Measurements from ENCODE around the gene XRCC4. TPM values are rescaled to one million over a fixed set of nuclear protein-coding genes. Genes with fewer than 3 reads are reported as not detected.

The XRCC4 gene
- total RNA-seq, 1 experiment from 2014 or later: 10.8 TPM

DNA sequence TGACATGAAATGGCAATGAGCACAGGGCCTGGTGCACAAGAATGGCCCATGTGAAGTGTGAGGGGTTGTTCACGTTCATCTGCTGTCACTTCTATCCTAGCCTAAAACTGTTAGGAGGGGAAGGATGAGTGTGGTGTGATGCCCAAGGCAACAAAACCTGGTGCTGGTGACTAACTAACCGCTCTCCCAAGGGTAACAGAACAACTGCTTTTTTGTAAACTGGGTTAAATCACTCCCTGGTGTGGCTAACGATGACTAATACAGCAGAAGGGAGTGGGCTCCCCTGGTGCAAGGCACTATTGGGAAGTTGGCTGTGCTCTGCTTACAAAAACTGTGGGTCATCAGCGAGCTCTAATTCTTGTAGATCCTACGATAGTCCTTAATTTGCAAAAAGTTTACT is 291.0 kb downstream of the XRCC4 start:
- Histone ChIP-seq H2AK5ac (ENCODE audit: insufficient read length, low read length) (no peak overlapping the region), H3K4me2 (ENCODE audit: insufficient read depth, insufficient read length, low read length) (no peak overlapping the region), H4K5ac (ENCODE audit: insufficient read length, low read depth, low read length) (no peak overlapping the region), H2BK15ac (ENCODE audit: low read depth, low read length) (no peak overlapping the region), H3K23ac (ENCODE audit: insufficient read length, low read depth, low read length) (no peak overlapping the region), H2BK5ac (ENCODE audit: insufficient read length, low read length) (no peak overlapping the region), H3K14ac (ENCODE audit: insufficient read depth, low read length) (no peak overlapping the region), H3K18ac (ENCODE audit: insufficient read length, low read depth, low read length) (no peak overlapping the region), H2AFZ (ENCODE audit: low read length) (no peak overlapping the region), H3K79me1 (ENCODE audit: insufficient read depth, low read depth, low read length, poor library complexity, severe bottlenecking) (no peaks in the 10 kb centered on the region), H3K9me3 (ENCODE audit: control insufficient read depth, low read depth, low read length) (no peaks in the 10 kb centered on the region), H4K20me1 (ENCODE audit: control insufficient read depth, insufficient read depth, insufficient read length) (no peaks in the 10 kb centered on the region), H3K23me2 (ENCODE audit: insufficient read length, low read depth, low read length, poor library complexity, severe bottlenecking) (no peaks in the 10 kb centered on the region), H3K4ac (ENCODE audit: low read depth, low read length) (no peak overlapping the region), H3K9ac (ENCODE audit: extremely low read depth, insufficient read length, low read length) (no peak overlapping the region), H2BK120ac (ENCODE audit: low read depth, low read length, poor library complexity, severe bottlenecking) (no peak overlapping the region), H3K56ac (ENCODE audit: insufficient read length, low read depth, low read length) (no peak overlapping the region), H4K91ac (ENCODE audit: insufficient read length, low read depth, low read length) (no peak overlapping the region), H3K27me3 (ENCODE audit: insufficient read depth, low read length) (no peaks in the 10 kb centered on the region), H2BK20ac (ENCODE audit: low read depth, low read length, poor library complexity, severe bottlenecking) (no peak overlapping the region), H4K8ac (replicated peaks; ENCODE audit: insufficient read length, low read depth, low read length) (no peak overlapping the region), H2BK12ac (ENCODE audit: insufficient read length, low read depth, low read length) (no peak overlapping the region), H3K27ac (ENCODE audit: insufficient read length, low read depth, low read length) (no peak overlapping the region), H3T11ph (ENCODE audit: low read length) (no peak overlapping the region), H3K4me1 (ENCODE audit: insufficient read depth, low read length) (no peaks in the 10 kb centered on the region), H3K79me2 (ENCODE audit: insufficient read depth, low read length) (no peaks in the 10 kb centered on the region)
- peaks cover 21 to 22% of the 10 kb centered on the region in 2 experiments for H3K4me1 Mint-ChIP-seq
- H3K9me3 Mint-ChIP-seq: peaks cover 2 to 6% of the 10 kb centered on the region in 2 experiments; a peak in 3 of 5 replicates
- H3K36me3 Mint-ChIP-seq (ENCODE audit: insufficient read depth in 1 of 3, low read depth in 3 of 3): peaks cover 0 to 8% (median 5%) of the 10 kb centered on the region in 3 experiments; a peak in 4 of 7 replicates
- TF ChIP-seq, protein P1, sequence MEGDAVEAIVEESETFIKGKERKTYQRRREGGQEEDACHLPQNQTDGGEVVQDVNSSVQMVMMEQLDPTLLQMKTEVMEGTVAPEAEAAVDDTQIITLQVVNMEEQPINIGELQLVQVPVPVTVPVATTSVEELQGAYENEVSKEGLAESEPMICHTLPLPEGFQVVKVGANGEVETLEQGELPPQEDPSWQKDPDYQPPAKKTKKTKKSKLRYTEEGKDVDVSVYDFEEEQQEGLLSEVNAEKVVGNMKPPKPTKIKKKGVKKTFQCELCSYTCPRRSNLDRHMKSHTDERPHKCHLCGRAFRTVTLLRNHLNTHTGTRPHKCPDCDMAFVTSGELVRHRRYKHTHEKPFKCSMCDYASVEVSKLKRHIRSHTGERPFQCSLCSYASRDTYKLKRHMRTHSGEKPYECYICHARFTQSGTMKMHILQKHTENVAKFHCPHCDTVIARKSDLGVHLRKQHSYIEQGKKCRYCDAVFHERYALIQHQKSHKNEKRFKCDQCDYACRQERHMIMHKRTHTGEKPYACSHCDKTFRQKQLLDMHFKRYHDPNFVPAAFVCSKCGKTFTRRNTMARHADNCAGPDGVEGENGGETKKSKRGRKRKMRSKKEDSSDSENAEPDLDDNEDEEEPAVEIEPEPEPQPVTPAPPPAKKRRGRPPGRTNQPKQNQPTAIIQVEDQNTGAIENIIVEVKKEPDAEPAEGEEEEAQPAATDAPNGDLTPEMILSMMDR (conservative IDR thresholded peaks at IDR 0.05): no peak
- no peaks in the 10 kb centered on the region for H3K27me3 Mint-ChIP-seq (ENCODE audit: low read depth)
- no peak for DNase-seq
- WGBS (ENCODE audit: extremely low coverage, insufficient read length, low lambda C conversion rate): no CpG with 5 or more reads among the region's 5 CpGs
- no peak overlapping the region for H3K4me3 Mint-ChIP-seq
- H3K27ac Mint-ChIP-seq: peak overlapping the region in 1 of 3 experiments; percentile 60; a peak in 2 of 7 replicates
